GM21390 (cell line): Measurements from ENCODE around the gene WNT7B.

Experiments
- ATAC-seq: cut with Tn5 transposase; IDR thresholded peaks from one replicate; pipeline ENCODE4 v1.9.1; 2021; ENCODE audit not compliant: unreplicated experiment

Gene WNT7B

DNA sequence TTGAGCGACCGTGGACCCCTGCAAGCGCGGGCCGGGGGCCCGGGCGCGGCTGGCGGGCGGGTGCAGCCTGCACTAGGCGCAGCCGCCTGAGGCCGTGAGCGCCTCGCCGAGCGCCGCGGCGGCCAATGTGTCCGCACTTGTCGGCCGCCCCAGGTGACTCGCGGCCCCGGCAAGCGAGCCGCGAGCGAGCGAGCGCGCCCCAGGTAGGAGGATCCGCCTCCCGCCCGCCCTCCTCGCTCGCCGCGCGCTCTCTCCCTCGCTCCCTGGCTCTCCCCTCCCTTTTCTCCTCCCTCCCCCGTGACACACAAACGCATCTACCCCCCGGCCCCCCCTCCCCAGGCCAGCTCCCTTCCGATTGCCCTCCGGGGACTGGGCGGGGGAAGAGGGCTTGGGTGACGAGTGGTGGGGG lies at the start of gene WNT7B:
Gene WNT7B, minus strand, starts transcription at position 160 of the 409 bp plus-strand sequence. CDS start 408 bp downstream, outside the sequence.
- no peak for ATAC-seq

DNA sequence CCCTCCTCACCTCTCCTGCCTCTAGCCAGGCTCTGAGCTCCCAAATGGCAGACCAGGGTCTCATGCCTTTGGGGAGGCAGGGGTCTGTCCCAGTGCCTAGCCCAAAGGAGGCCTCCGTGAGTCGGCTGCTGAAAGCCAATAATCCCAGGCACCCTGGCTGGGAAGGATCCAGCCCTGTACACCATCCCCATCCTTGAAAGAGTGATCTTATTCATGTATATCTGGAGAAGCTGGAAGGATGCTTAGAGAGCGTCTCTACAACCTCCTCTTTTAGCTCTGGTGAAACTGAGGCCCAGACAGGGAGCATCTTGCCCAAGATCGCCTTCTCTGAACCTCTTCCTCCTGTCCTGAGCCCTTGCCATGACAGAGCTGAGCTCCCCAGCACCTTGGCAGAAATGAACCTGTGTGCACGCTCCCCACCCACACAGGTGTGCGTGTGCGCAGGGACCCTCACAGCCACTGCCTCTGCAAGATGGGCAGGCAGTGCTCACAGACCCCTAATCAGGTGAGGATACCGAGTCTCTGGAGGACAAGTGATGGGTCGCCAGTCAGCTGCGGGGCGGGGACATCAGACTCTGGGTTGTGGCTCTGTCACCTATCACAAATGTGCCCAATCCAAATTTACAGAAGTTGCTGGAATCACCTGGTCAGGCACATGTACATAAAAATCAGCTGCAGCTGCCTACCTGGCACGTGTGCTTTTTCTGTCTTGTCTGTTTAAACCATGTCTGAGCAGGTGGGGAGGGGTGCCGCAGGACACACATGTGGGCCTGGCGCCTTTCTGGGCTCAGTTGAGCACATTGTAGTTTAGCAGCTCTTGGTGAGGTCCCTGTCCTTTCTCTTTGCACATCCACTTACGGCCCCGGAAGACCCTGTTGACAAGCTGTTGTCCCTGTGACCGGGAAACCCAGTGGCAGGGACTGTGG lies 49.3 kb upstream of the WNT7B start:
- ATAC-seq = no peak

DNA sequence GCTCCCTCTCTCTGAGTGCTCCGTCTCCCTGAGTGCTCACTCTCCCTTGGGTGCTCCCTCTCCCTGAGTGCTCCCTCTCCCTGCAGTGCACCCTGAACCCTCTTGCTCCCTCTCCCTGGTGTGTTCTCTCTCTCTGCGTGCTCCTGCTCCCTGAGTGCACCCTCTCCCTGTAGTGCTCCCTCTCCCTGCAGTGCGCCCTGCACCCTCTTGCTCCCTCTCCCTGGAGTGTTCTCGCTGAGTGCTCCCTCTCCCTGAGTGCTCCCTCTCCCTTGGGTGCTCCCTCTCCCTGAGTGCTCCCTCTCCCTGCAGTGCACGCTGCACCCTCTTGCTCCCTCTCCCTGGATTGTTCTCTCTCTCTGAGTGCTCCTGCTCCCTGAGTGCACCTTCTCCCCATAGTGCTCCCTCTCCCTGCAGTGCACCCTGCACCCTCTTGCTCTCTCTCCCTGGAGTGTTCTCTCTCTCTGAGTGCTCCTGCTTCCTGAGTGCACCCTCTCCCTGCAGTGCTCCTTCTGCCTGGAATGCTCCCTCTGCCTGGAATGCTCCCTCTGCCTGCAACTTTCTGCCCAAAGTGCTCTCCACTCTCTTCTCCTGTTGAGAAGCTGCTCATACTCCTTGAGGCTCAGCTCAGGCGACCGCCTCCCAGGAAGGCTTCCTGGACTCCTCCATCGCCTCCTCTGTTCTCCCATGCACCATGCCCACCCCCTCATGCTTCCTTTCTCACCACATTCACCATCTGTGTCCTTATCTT lies 48.4 kb upstream of the WNT7B start:
- no peak for ATAC-seq

DNA sequence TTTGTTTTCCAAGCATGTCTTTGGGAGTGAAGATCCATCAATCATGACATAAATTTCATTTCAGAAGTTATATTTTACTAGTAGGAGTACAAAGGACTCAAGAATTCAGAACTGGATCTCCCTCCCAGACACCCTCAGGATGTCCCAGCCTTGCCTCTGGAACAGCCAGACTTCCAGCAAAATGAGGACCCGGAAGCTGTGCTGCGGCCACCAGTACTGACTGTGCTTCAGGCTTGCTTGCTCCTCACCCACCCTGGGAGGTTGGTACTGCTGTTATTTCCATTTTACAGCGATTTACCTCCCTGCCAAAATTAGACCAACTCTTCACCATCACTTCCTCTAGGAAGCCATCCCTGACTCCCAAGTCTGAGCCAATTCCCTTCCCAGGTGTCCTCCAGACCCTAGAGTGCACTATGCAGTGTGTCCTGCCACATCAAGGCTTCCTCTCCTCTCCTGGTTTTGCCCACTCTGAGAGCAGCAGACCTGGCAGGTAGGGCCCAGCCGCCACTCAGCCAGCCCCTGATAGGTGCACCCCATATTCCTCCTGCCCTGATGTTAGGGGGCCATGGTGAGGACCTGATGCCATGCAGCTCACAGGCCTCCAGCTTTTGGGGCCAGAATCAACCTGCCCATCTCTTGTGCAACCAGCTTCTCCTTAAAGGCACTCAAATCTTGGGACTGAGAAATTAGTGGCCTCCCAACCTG lies 47.3 kb upstream of the WNT7B start:
- ATAC-seq = no peak

DNA sequence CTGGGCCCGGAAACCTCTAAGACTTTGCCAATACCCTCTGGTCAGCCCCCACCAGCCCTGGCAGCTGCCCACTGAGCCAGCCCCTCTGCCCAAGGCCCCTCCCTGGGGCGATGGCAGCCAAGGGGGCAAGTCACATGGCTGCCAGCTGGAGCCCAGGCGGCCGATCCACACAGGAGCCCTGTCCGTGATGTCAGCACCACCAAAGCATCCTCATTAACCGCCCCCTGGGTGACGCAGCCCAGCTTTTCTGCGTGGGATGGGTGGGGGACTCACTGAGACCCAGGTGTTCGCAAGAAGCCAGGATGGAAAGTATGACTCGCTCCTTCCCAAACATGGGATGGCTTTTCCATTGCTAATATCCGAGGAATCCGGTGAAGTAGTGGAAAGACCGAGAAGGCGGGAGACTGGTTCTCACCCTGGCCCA lies 46.6 kb upstream of the WNT7B start:
- ATAC-seq = no peak

DNA sequence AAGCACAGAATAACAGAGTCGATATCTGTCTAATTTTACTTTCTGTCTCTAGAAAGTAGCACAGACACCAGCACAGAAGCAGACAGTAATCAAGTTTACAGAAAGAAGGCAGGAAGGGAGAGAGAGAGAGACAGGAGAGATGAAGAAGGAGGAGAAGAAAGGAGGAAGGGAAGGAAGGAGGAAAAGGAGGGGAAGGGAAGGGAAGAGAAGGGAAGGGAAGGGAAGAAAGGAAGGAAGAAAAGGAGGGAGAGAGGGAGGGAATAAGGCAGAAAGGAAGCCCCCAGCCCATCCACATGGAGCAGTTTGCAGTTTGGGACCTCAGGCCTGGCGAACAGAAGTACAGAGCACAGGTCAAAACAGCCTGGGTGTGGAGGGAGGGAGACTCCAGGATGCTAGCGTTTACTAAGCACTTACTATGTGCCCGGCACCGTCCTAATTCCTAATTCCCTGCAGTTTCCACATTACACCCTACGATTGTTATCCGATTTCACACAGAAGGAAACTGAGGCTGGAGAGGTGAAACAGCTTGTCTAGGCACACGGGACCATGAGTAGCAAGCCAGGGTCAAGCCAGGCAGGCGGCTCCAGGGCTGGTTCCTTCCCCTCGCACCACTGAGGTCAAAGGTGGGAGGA lies 46.0 kb upstream of the WNT7B start:
- ATAC-seq = no peak

DNA sequence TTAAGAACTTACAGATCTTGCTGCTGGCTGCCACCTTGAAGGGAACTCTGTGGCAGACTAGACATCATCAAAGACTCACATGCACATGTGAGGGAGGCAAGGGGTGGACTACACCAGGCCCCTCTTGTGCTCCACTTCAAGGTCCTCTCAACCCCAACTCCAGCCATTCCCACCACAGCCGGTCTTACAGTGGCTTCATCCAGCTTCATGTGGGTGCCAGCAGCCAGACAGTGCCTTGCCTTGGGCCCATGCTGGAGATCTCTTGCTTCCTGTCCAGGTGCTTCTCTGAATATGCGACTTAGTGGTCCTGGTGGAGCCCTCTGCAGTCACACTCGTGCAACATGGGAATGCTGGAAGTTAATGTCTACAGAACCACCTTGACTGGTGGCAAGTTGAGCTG lies 44.6 kb upstream of the WNT7B start:
- no peak for ATAC-seq

DNA sequence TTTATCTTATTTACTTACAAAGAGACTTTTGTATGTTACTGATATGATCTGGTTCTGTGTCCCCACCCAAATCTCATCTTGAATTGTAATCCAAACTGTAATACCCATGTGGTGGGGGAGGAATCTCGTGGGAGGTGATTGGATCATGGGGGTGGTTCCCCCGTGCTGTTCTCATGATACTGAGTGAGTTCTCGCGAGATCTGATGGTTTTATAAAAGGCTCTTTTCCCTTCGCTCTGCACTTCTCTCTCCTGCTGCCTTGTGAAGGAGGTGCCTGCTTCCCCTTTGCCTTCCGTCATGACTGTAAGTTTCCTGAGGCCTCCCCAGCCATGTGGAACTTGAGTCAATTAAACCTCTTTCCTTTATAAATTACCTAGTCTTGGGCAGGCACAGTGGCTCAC lies 42.4 kb upstream of the WNT7B start:
- ATAC-seq = no peak

DNA sequence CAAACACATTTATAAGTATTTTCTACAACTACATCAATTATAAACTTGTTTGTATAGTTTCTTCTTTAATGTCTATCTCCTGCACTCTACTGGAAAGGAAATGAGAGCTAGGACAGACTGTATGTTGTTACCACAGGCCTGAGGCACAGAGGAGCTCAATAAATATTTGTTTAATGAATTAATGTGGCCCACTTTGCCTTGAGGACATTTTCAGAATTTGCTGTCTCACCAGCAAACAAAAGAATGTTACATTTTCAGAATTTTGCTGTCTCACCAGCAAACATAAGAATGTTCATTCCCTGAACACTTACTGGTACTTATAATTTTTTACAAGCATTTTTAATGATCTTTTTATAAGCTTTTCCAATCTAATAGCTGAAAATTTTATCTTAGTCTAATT lies 41.9 kb upstream of the WNT7B start:
- ATAC-seq = no peak

DNA sequence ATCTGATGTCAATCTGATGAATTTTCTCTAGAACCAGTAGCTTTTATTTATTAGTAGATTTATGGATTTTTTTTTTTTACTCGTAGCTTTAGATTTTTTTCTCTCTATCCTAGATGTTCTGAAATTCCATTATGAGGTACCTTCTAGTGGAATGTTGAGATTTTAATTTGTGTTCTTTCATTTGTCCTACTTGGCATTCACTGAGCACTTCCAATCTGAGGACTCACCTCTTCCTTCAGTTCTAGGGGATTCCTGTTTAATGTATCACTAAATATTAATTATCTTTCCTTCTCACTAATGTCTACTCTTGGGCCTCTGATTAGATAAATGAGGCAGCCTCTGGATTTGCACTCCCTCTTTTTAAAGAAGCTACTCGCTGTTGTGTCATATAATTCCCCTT lies 40.2 kb upstream of the WNT7B start:
- no peak for ATAC-seq

DNA sequence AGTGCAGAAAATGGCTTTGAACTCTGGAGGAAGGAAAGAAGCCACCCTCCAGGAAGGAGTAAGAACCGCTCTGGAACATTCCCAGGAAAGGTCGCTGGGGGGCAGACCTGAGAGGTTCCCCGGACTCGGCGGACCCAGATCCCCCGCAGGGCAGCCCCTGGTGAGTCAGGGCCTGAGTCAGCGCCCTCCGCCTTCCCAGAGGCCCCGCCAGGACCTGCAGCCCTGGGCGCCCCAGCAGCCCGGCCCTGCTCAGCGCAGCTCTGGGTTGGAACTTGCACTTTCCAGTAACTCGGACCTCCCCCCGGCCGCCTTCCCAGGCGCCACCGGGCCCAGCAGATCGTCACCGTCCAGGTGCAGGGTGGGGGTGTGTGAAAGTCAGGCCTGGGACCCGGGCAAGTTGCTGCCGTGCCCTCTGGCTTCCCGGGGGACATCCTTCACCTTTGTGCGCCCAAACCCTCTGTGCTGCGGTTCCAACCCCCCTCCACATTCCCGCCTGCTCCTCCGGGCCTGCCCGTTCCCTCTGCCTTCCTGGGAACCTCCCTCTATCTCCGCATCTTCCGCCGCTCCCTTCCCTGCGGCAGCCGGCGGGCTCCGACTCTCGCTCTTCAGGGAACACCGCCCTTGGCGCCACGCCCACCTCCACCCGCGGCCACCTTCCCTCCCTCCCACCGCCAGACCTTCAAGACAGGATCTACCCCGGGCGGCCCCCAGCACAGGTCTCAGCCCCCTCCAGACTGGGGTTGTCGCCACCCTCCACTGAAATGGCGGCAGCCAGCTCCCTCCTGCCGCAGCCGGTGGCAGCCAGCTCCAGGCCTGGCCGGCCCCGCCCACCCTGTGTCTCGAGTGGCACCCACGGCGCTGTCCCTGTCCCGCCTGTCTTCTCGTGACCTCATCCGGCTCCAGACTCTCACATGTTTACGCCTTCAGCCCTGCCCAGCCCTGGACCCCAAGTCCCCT lies 36.8 kb upstream of the WNT7B start:
- ATAC-seq = peak; percentile 80

DNA sequence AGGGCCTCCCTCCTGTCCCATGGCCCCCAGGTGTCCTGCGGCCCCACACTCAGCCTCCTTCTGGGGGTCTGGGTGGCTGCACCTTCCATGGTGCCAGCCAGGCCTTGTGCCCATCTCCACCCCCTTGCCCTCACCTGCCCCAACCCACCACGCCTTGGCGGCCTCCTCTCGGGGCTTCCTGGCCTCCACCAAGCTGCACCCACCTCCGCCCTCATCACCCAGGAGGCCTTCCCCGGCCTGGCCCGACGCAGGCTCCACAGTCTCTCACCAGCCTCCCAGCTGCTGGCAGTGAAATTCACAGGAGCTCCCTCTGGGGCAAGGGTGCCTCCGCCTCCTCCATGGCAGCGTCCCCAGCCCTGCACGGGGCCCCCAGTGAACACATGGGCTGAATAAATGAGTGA lies 35.9 kb upstream of the WNT7B start:
- no peak for ATAC-seq

DNA sequence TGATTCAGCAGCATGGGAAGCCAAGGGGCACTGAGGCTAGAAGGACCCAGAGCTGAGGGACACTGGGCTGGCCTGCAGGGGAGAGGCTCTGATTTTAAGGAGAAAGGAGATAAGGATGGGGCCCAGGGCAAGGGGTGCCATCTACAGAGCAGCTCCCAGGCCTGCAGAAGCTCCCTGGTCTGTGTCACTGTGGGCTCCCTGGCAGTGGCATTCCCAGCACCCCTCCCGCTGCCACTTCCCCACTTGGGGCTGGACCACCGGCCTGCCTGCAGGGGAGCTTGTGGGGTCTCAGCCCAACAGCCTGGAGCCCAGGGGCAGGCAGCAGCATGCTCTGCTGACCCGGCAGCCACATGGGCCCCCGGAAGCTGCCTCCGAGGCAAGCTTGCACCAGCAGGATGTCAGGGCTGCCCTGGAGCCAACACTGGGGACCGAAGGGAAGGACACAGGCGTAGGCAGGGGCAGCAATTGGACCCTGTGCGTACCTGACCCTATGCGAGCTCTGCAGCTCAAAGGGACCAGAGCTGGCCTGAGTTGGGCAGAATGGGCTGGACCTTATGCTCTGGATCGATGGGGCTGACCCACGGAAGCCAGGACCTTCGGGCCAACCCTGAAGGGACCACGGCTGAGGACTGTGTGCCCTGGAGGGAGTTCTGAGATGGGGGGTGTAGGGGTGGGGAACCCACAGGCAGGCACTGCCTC lies 35.4 kb upstream of the WNT7B start:
- ATAC-seq = no peak

DNA sequence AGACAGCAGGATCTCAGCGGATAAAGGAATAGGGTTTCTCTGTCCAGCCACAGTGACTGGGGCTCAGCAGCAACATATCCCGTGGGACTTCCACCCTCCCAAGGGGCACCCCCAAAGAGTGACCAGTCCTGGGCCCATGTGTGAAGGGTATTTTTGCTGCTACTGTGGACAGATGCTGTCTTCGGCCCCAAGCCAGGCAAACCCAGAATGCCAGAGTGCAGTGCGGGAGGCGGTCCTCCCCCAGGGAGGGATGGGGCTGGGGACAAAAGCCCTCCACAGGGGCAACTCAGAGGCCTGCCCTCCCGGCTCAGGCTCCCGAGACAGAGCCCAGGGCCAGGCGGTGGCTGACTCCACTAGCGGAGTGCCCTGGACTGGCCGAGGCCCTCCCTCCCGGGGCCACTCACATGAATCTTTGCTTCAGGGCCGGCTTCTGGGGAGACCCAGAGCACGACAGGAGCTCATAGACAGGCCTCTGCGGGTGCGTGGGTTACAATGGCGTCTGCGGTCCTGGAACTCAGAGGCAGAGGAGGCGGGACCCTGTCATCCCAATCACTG lies 34.7 kb upstream of the WNT7B start:
- ATAC-seq = no peak

DNA sequence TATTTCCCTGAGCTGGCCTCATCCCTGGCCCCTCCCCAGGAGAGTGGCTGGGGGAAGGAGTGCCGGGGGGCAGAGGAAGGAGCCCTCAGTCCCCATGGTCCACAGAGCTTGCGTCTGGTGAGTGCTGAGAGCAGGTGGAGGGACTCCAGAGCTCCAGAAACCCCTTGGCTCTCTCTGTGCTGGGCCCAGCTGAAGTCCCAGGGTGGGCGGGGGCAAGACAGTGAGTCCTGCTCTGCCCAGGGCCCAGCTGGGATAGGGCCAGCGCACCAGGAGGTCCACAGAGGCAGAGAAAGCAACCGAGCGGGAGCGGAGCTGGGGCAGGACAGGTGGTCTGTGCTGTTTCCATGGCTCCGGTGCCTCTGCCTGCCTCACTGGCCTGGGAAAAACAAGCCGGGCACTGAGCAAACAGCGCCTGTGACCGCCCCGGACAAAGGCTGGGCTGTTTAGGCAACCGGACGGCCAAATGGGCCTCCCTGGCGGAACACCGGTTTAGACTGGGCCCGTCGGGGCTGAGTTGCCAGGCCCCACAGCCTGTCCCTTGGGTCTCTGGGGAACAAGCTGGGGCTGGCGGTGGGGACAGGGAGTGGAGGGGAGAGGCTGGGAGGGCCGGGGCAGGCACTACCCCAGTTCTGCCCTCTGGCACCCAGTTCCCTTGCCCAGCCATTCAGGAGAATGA lies 34.1 kb upstream of the WNT7B start:
- ATAC-seq = no peak

DNA sequence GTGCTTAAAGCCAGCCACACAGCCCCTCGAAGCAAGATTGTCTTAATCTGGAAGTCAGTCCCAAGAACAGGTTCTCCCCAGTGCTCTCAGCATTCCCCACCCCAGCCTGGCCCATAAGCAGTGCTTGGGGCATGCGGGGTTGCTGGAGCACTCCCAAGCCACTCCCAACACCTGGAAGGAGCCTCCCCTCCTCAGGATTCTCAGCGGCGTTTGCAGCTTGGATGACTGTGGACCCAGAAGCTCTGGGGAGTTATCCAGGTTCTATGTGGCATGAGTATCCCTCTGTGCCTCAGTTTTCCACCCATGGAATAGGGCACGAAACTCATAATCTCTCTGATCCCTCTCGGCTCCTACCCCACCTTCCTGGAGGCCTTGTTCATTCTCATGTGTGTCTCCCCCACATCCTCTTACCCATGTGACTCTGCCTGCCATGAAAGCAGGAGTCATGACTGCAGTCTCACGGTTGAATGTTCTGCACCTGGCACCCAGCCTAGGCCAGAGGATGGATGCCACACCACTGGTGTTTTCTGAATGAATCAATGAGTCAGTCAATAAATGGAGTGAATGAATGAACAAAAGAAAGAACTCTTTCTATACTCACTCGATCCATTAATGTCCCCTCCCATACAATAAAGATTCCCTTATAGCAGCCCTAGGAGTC lies 33.4 kb upstream of the WNT7B start:
- ATAC-seq = no peak

DNA sequence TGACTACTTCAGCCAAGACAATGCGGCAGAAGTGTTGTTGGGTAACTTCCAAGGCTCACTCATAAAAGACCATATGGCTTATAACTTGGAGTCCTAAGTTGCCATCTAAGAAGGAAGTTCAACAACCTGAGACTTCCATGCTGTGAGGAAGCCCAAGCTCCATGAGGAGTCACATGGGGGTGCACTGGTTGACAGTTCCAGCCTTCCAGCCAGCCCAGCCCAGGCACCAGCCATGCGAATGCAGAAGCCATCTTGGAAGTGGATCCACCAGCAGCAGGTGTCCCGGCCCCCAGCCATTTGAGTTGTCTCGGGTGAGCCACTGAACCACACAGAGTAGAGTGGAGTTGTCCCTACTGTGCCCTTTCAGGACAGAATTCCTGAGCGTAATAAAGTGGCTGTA lies 32.8 kb upstream of the WNT7B start:
- ATAC-seq = no peak
